SK-N-SH (cell line): ENCODE measurements around the gene CCDC15. TPM values are rescaled to one million over a fixed set of nuclear protein-coding genes. Genes with fewer than 3 reads are reported as not detected.

Experiments used
- CTCF ChIA-PET: fragments of 300-600, 350-600 bp; formaldehyde crosslinking; extraction: SDS; loops from one replicate; lab custom pipeline; 2021; lab: Yijun Ruan, JAX
- POLR2A ChIA-PET: fragments of 350-600 bp; sonication (Branson Sonifier 250); formaldehyde crosslinking; extraction: SDS; loops from one replicate; lab custom pipeline; 2020; ENCODE audit warnings: antibody characterized with exemption, inconsistent platforms; lab: Yijun Ruan, JAX
- DNase-seq: peaks from one replicate; pipeline ENCODE4 v3.0.0; 2012
- H2AFZ ChIP-seq: fragments of 200-600 bp; sonication (generic); 2 replicates; pipeline ENCODE4 v1.8.1; 2016; ENCODE audit warnings: antibody characterized with exemption, mild to moderate bottlenecking, low read depth
- H3F3A ChIP-seq: fragments of 200-600 bp; sonication (generic); replicated peaks from 2 replicates; pipeline ENCODE3; 2016; ENCODE audit warnings: antibody characterized with exemption, mild to moderate bottlenecking; ENCODE audit not compliant: insufficient read depth
- H3K27ac ChIP-seq, 2 experiments: fragments of 200-500 bp in 1 of 2; fragments of 200-600 bp in 1 of 2; sonication (Bioruptor generic) in 1 of 2; sonication (generic), shearing (Covaris generic) in 1 of 2; 2 replicates each; pipeline versions ENCODE4 v1.5.1 to v1.6.1; 2014 to 2016; ENCODE audit warnings: low read depth in 2 of 2, inconsistent platforms in 1 of 2, low read length in 1 of 2, mild to moderate bottlenecking in 1 of 2, mixed read lengths in 1 of 2
- H3K27me3 ChIP-seq: fragments of 200-600 bp; sonication (generic), shearing (Covaris generic); 2 replicates; pipeline ENCODE4 v1.6.1; 2016; ENCODE audit warnings: mixed run types; ENCODE audit not compliant: insufficient read depth
- H3K36me3 ChIP-seq, 2 experiments: fragments of 200-500 bp in 1 of 2; fragments of 200-600 bp in 1 of 2; sonication (Bioruptor generic) in 1 of 2; sonication (generic) in 1 of 2; replicated peaks in 1 of 2; 2 replicates each; pipeline versions ENCODE3 to v1.5.1; 2014 to 2016; ENCODE audit warnings: low read length in 1 of 2, mild to moderate bottlenecking in 1 of 2; ENCODE audit not compliant: insufficient read depth in 2 of 2, control insufficient read depth in 1 of 2
- H3K4me1 ChIP-seq, 2 experiments: fragments of 200-500 bp in 1 of 2; fragments of 200-600 bp in 1 of 2; sonication (Bioruptor generic) in 1 of 2; sonication (generic), shearing (Covaris generic) in 1 of 2; 2 replicates each; pipeline versions ENCODE4 v1.5.1 to v1.6.1; 2014 to 2016; ENCODE audit warnings: low read depth in 1 of 2, low read length in 1 of 2, mixed run types in 1 of 2; ENCODE audit not compliant: insufficient read depth in 2 of 2, control insufficient read depth in 1 of 2
- H3K4me2 ChIP-seq: fragments of 200-600 bp; sonication (generic), shearing (Covaris generic); 2 replicates; pipeline ENCODE4 v1.6.1; 2017; ENCODE audit warnings: mixed run types
- H3K4me3 ChIP-seq, 2 experiments: fragments of 200-500 bp in 1 of 2; fragments of 200-600 bp in 1 of 2; sonication (Bioruptor generic) in 1 of 2; sonication (generic), shearing (Covaris generic) in 1 of 2; 2 replicates each; pipeline versions ENCODE4 v1.5.1 to v1.8.1; 2014 to 2016; ENCODE audit warnings: low read depth in 2 of 2, inconsistent platforms in 1 of 2, low read length in 1 of 2, mild to moderate bottlenecking in 1 of 2, mixed read lengths in 1 of 2, moderate library complexity in 1 of 2
- H3K79me2 ChIP-seq: fragments of 200-600 bp; sonication (generic); 2 replicates; pipeline ENCODE4 v1.8.1; 2017; ENCODE audit warnings: mild to moderate bottlenecking; ENCODE audit not compliant: insufficient read depth
- H3K9ac ChIP-seq: fragments of 200-600 bp; sonication (generic); 2 replicates; pipeline ENCODE4 v1.6.1; 2017; ENCODE audit warnings: mixed run types
- H3K9me2 ChIP-seq: fragments of 200-600 bp; sonication (generic); 2 replicates; pipeline ENCODE4 v1.6.1; 2017; ENCODE audit warnings: mixed run types
- H3K9me3 ChIP-seq: fragments of 200-600 bp; sonication (generic); 2 replicates; pipeline ENCODE4 v1.6.1; 2017; ENCODE audit warnings: mixed run types, mild to moderate bottlenecking, moderate library complexity
- H4K20me1 ChIP-seq: fragments of 200-600 bp; sonication (generic); 2 replicates; pipeline ENCODE4 v1.6.1; 2017; ENCODE audit warnings: mild to moderate bottlenecking, mixed run types; ENCODE audit not compliant: insufficient read depth
- EP300 ChIP-seq, 2 experiments: IDR thresholded peaks; 2 replicates each; pipeline versions ENCODE4 v1.4.0 to v1.6.1; 2012; ENCODE audit warnings: borderline replicate concordance in 1 of 2, low read depth in 1 of 2, low read length in 1 of 2
- FOXM1 ChIP-seq: IDR thresholded peaks from 2 replicates; pipeline ENCODE4 v1.4.0; 2012; ENCODE audit warnings: low read depth, mild to moderate bottlenecking
- GABPA ChIP-seq: IDR thresholded peaks from 2 replicates; pipeline ENCODE4 v1.4.0; 2012; ENCODE audit warnings: low read depth, mild to moderate bottlenecking
- MEF2A ChIP-seq: IDR thresholded peaks from 2 replicates; pipeline ENCODE4 v1.4.0; 2012; ENCODE audit warnings: low read depth, borderline replicate concordance
- NFIC ChIP-seq: IDR thresholded peaks from 2 replicates; pipeline ENCODE4 v1.4.0; 2012; ENCODE audit warnings: borderline replicate concordance
- RXRA ChIP-seq: IDR thresholded peaks from 2 replicates; pipeline ENCODE4 v1.4.0; 2012; ENCODE audit warnings: low read depth, mild to moderate bottlenecking, borderline replicate concordance
- SIN3A ChIP-seq: IDR thresholded peaks from 2 replicates; pipeline ENCODE4 v1.6.1; 2012; ENCODE audit warnings: low read depth, mild to moderate bottlenecking, low read length, moderate library complexity, borderline replicate concordance
- SMC3 ChIP-seq: IDR thresholded peaks from 2 replicates; pipeline ENCODE4 v1.6.1; 2012; ENCODE audit warnings: low read depth, low read length, improper control_type of control experiment
- TAF1 ChIP-seq: IDR thresholded peaks from 2 replicates; pipeline ENCODE4 v1.6.1; 2012; ENCODE audit warnings: low read depth, mild to moderate bottlenecking, low read length, moderate library complexity, borderline replicate concordance
- TEAD4 ChIP-seq: IDR thresholded peaks from 2 replicates; pipeline ENCODE4 v1.4.0; 2012; ENCODE audit warnings: mild to moderate bottlenecking, borderline replicate concordance; ENCODE audit not compliant: insufficient read depth
- WGBS: methylation state at CpG from one replicate; pipeline ENCODE4 v1.1.6; 2017; ENCODE audit warnings: low lambda C conversion rate; 5-methylcytosine and 5-hydroxymethylcytosine counted together
- polyA plus RNA-seq, 3 experiments: library from polyadenylated mRNA; depleted of rRNA; stranded (reverse); fragments of >200 nt; gene quantifications; 2 replicates each; pipeline ENCODE4 v1.2.3, GENCODE V29; 2012
- TF ChIP-seq, protein P1 (sequence below): fragments of 150-350 bp; IDR thresholded peaks from 2 replicates; pipeline ENCODE4 v1.6.1; 2017; ENCODE audit warnings: antibody characterized with exemption, low read length, low read depth, borderline replicate concordance
- TF ChIP-seq, protein P2 (sequence below): IDR thresholded peaks from 2 replicates; pipeline ENCODE4 v1.4.0; 2012; ENCODE audit warnings: low read depth, borderline replicate concordance
- TF ChIP-seq, protein P3 (sequence below): IDR thresholded peaks from 2 replicates; pipeline ENCODE4 v1.4.0; 2012; ENCODE audit warnings: low read depth
- TF ChIP-seq, protein P4 (sequence below): fragments of 150-350 bp; IDR thresholded peaks from 2 replicates; pipeline ENCODE4 v1.6.1; 2016; ENCODE audit warnings: mild to moderate bottlenecking, low read depth, low read length
- TF ChIP-seq, protein P5 (sequence below): IDR thresholded peaks from 2 replicates; pipeline ENCODE4 v1.6.1; 2012; ENCODE audit warnings: mild to moderate bottlenecking, low read depth, low read length, moderate library complexity
- TF ChIP-seq, protein P6 (sequence below): IDR thresholded peaks from 2 replicates; pipeline ENCODE4; 2012

The CCDC15 gene
- polyA plus RNA-seq, 1 of the 3 experiments (the other 2 are of a cell fraction): 0.69 TPM

DNA sequence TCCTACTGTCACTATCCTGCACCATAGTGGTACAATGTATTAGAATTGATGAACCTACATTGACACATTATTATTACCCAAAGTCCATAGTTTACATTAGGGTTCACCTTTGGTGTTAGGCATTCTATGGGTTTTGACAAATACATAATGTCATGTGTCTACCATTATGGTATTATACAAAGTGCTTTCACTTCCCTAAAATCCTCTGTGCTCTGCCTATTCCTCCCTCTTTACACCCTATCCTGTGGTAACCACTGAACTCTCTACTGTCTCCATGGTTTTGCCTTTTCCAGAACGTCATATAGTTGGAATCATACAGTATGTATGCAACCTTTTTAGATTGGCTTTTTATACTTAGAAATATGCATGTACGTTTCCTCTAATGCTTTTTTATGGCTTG is 51.5 kb downstream of the CCDC15 start:
- DNase-seq: no peak
- Histone ChIP-seq H4K20me1 (no peaks in the 10 kb centered on the region), H3K79me2 (no peaks in the 10 kb centered on the region), H3K4me3 (no peak overlapping the region), H3F3A (no peaks in the 10 kb centered on the region), H3K9me2 (no peaks in the 10 kb centered on the region), H2AFZ (no peak overlapping the region), H3K4me1 (no peaks in the 10 kb centered on the region), H3K27ac (no peak overlapping the region), H3K27me3 (no peaks in the 10 kb centered on the region), H3K4me2 (no peak overlapping the region), H3K9me3 (peaks cover 5% of the 10 kb centered on the region), H3K36me3 (peaks cover 8 to 31% of the 10 kb centered on the region in 2 experiments), H3K9ac (no peak overlapping the region)
- ChIA-PET CTCF (interaction anchor here (1.0 to 1.5 kb wide), 2 partner anchors 11 to 15 kb away, joined by 3 to 4 read pairs; no protein-coding TSS in a partner anchor), POLR2A (no interaction called here)
- TF ChIP-seq TAF1 (no peak), EP300 (IDR thresholded peaks at IDR 0.05; ENCODE audit: borderline replicate concordance in 1 of 2, low read depth in 1 of 2, low read length in 1 of 2) (no peak), FOXM1 (no peak), RXRA (no peak), NFIC (no peak)
- TF ChIP-seq, protein P1, sequence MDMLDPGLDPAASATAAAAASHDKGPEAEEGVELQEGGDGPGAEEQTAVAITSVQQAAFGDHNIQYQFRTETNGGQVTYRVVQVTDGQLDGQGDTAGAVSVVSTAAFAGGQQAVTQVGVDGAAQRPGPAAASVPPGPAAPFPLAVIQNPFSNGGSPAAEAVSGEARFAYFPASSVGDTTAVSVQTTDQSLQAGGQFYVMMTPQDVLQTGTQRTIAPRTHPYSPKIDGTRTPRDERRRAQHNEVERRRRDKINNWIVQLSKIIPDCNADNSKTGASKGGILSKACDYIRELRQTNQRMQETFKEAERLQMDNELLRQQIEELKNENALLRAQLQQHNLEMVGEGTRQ: no peak
- TF ChIP-seq, protein P2, sequence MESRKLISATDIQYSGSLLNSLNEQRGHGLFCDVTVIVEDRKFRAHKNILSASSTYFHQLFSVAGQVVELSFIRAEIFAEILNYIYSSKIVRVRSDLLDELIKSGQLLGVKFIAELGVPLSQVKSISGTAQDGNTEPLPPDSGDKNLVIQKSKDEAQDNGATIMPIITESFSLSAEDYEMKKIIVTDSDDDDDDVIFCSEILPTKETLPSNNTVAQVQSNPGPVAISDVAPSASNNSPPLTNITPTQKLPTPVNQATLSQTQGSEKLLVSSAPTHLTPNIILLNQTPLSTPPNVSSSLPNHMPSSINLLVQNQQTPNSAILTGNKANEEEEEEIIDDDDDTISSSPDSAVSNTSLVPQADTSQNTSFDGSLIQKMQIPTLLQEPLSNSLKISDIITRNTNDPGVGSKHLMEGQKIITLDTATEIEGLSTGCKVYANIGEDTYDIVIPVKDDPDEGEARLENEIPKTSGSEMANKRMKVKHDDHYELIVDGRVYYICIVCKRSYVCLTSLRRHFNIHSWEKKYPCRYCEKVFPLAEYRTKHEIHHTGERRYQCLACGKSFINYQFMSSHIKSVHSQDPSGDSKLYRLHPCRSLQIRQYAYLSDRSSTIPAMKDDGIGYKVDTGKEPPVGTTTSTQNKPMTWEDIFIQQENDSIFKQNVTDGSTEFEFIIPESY: no peak
- TF ChIP-seq, protein P3, sequence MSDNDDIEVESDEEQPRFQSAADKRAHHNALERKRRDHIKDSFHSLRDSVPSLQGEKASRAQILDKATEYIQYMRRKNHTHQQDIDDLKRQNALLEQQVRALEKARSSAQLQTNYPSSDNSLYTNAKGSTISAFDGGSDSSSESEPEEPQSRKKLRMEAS: no peak
- TF ChIP-seq, protein P4, sequence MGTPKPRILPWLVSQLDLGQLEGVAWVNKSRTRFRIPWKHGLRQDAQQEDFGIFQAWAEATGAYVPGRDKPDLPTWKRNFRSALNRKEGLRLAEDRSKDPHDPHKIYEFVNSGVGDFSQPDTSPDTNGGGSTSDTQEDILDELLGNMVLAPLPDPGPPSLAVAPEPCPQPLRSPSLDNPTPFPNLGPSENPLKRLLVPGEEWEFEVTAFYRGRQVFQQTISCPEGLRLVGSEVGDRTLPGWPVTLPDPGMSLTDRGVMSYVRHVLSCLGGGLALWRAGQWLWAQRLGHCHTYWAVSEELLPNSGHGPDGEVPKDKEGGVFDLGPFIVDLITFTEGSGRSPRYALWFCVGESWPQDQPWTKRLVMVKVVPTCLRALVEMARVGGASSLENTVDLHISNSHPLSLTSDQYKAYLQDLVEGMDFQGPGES: no peak
- WGBS: 80% methylated on average over 2 of the region's 2 CpGs

DNA sequence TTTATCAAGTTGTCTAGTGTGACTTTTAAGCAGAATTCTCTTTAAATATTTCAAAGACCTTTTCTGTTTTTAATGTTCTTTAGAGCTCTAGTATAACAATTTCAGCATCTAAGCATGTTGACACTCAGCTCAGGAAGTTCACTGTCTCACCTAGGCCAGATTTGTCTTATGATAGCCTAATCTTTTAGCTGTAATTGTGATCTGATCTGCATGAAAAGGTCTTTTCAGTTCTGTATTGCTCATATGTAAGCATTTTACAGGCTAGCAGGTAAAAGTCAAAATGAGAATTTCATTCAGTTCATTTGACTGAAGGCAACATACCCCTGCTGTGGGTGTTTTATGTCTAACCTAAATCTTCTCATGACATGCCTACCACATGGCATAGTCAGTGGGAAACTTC is 62.4 kb downstream of the CCDC15 start:
- H4K20me1 ChIP-seq: no peaks in the 10 kb centered on the region
- H3F3A ChIP-seq: no peaks in the 10 kb centered on the region
- peaks cover 0 to 3% of the 10 kb centered on the region in 2 experiments for H3K36me3 ChIP-seq
- H3K27ac ChIP-seq: no peak overlapping the region
- TF ChIP-seq TEAD4: no peak
- no peak for TF ChIP-seq FOXM1
- TF ChIP-seq SIN3A: no peak
- TF ChIP-seq MEF2A: no peak
- TF ChIP-seq, protein P5, sequence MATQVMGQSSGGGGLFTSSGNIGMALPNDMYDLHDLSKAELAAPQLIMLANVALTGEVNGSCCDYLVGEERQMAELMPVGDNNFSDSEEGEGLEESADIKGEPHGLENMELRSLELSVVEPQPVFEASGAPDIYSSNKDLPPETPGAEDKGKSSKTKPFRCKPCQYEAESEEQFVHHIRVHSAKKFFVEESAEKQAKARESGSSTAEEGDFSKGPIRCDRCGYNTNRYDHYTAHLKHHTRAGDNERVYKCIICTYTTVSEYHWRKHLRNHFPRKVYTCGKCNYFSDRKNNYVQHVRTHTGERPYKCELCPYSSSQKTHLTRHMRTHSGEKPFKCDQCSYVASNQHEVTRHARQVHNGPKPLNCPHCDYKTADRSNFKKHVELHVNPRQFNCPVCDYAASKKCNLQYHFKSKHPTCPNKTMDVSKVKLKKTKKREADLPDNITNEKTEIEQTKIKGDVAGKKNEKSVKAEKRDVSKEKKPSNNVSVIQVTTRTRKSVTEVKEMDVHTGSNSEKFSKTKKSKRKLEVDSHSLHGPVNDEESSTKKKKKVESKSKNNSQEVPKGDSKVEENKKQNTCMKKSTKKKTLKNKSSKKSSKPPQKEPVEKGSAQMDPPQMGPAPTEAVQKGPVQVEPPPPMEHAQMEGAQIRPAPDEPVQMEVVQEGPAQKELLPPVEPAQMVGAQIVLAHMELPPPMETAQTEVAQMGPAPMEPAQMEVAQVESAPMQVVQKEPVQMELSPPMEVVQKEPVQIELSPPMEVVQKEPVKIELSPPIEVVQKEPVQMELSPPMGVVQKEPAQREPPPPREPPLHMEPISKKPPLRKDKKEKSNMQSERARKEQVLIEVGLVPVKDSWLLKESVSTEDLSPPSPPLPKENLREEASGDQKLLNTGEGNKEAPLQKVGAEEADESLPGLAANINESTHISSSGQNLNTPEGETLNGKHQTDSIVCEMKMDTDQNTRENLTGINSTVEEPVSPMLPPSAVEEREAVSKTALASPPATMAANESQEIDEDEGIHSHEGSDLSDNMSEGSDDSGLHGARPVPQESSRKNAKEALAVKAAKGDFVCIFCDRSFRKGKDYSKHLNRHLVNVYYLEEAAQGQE: no peak
- no peak for TF ChIP-seq GABPA
- no peak for TF ChIP-seq SMC3
- TF ChIP-seq, protein P6, sequence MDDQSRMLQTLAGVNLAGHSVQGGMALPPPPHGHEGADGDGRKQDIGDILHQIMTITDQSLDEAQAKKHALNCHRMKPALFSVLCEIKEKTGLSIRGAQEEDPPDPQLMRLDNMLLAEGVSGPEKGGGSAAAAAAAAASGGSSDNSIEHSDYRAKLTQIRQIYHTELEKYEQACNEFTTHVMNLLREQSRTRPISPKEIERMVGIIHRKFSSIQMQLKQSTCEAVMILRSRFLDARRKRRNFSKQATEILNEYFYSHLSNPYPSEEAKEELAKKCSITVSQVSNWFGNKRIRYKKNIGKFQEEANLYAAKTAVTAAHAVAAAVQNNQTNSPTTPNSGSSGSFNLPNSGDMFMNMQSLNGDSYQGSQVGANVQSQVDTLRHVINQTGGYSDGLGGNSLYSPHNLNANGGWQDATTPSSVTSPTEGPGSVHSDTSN: no peak
- H2AFZ ChIP-seq: no peak overlapping the region
- H3K4me3 ChIP-seq: no peak overlapping the region
- H3K9ac ChIP-seq: no peak overlapping the region
- H3K4me1 ChIP-seq: no peaks in the 10 kb centered on the region
- H3K9me3 ChIP-seq: no peaks in the 10 kb centered on the region
- ChIA-PET CTCF (interaction anchor here (1.4 kb wide), 1 partner anchor 11 kb away, joined by 3 read pairs; no protein-coding TSS in a partner anchor), POLR2A (no interaction called here)
- no peaks in the 10 kb centered on the region for H3K9me2 ChIP-seq
- no peak for DNase-seq
- H3K79me2 ChIP-seq: no peaks in the 10 kb centered on the region
- H3K27me3 ChIP-seq: no peaks in the 10 kb centered on the region
- H3K4me2 ChIP-seq: no peak overlapping the region
